GM10266 (cell line): ENCODE results near the gene PRRG4.

Source experiments
- DNase-seq: peaks from one replicate; pipeline ENCODE4 v3.0.0; 2012; ENCODE audit errors: extremely low spot score
- TF ChIP-seq, protein P1 (sequence below): IDR thresholded peaks from 2 replicates; pipeline ENCODE4 v1.5.1; 2012; ENCODE audit warnings: mild to moderate bottlenecking, low read depth; ENCODE audit not compliant: control insufficient read depth, insufficient read depth; ENCODE audit errors: missing control alignments

PRRG4 gene

DNA sequence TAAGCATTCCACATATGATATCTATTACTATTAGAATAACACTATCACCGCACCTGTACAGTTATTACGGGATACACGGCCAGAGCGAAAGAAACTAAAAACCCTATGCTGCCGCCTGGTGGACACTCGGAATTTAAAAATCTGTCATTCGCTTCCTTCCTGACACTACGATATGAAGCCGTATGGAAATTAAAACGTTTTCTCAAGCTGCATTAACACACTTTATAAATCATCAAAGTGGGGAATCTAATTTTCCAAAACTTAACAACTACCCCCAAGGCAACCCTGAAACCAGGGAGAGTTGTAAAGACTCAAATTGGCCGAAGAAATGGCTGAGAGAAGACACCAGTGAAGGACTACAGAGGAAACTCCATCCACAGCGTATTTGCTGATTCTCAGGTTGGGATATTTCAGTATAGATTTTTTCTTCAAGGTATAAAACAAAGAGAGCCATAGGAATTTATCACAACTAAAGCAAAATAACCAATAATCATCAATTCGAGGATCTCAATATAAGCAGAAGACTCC is 36.7 kb upstream of the PRRG4 start:
- peak; percentile 50 for DNase-seq
- TF ChIP-seq, protein P1, sequence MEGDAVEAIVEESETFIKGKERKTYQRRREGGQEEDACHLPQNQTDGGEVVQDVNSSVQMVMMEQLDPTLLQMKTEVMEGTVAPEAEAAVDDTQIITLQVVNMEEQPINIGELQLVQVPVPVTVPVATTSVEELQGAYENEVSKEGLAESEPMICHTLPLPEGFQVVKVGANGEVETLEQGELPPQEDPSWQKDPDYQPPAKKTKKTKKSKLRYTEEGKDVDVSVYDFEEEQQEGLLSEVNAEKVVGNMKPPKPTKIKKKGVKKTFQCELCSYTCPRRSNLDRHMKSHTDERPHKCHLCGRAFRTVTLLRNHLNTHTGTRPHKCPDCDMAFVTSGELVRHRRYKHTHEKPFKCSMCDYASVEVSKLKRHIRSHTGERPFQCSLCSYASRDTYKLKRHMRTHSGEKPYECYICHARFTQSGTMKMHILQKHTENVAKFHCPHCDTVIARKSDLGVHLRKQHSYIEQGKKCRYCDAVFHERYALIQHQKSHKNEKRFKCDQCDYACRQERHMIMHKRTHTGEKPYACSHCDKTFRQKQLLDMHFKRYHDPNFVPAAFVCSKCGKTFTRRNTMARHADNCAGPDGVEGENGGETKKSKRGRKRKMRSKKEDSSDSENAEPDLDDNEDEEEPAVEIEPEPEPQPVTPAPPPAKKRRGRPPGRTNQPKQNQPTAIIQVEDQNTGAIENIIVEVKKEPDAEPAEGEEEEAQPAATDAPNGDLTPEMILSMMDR = peak; percentile 69

DNA sequence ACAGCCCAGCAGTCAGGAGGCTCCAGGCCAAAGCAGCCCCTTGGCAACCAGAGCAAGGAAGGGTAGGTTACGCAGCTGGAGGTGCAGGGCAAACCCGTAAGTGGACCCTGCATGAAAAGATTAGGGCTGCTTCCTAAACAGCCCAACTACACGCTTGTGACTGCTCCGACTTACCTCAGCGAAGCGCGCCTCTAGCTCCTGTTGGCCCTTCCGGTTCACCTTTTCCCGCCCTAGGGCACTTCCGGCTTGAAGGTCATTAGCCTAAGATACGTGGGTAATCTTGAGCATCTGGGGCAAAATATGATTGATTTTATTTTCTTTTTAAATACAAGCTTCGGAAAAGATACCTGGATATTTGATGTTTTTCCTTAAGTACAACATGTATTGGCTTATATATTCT is 35.3 kb upstream of the PRRG4 start, which contains the start of gene CCDC73:
TSS of gene CCDC73 (minus strand) at position 224 of the 400 bp plus-strand sequence. CDS start 34,419 bp downstream, outside the sequence.
- DNase-seq = no peak
- TF ChIP-seq, protein P1 = no peak

GRCh38 chr11:32796425-32796824 is 33.3 kb upstream of the PRRG4 start:
- TF ChIP-seq, protein P1 = no peak
- DNase-seq = no peak

- peak; percentile 70 for DNase-seq
- TF ChIP-seq, protein P1 = peak; percentile 85
Observed at GRCh38 chr11:32809313-32809712, 20.4 kb upstream of the PRRG4 start.

DNA sequence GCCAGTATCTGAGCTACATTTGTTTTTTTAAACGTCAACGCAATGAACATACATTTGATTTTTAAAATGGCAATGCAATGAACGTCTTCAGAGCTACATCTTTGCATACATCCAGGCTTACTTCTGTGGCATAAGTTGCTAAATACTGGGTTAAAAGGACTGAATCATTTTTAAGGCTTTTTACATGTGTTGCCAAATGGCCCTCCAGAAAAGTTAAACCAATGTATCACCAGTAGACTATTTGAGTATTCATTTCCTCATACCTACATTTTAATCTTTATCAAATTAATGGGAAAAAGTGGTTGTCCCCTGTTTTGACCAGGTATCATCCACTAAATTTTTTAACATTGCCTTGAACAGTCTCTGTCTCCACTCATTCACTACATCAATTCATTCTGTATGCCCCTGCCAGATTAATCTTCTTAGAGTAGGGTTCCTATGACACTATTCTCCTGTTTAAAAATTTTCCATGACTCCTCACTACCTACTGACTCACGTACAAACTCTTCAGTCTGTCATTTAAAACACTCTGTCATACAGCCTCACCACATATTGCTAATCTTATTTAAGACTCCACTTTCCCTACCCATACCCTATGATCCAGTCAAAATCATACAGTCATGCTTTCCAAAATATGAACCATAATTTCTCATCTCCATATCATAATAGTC is 12.4 kb upstream of the PRRG4 start:
- no peak for DNase-seq
- TF ChIP-seq, protein P1 = no peak

- TF ChIP-seq, protein P1 = no peak
- no peak for DNase-seq
Observed at GRCh38 chr11:32817852-32818183, 11.9 kb upstream of the PRRG4 start.

- no peak for DNase-seq
- TF ChIP-seq, protein P1 = no peak
Observed at GRCh38 chr11:32819187-32819586, 10.5 kb upstream of the PRRG4 start.
